ENCODE data around the gene AHNAK. TPM values are rescaled to one million over a fixed set of nuclear protein-coding genes. Genes with fewer than 3 reads are reported as not detected.
A peak's percentile ranks its signal among the peaks of the same experiment; 100 is the strongest.

The AHNAK gene
- total and polyA plus RNA-seq, 2 donors (not counting 3 experiments of a cell fraction or from before 2014, with no cell fraction given), result 35.2 to 436 TPM

- Histone ChIP-seq H3K36me3 (ENCODE audit: control insufficient read depth in 2 of 2, extremely low read depth in 1 of 2, insufficient read depth in 2 of 2, low read length in 2 of 2) (no peaks in the 10 kb centered on the region), H2AFZ (ENCODE audit: low read depth, low read length) (peak overlapping the region; percentile 78), H3K4me1 (ENCODE audit: control insufficient read depth, extremely low read depth, insufficient read depth, low read length) (peaks cover 3% of the 10 kb centered on the region), H3K4me2 (ENCODE audit: insufficient read depth, low read length) (peak overlapping the region; percentile 57), H3K9ac (replicated peaks; ENCODE audit: extremely low read depth, insufficient read depth, low read length) (peak overlapping the region; percentile 12), H3K79me2 (ENCODE audit: control insufficient read depth, insufficient read depth, low read length) (no peaks in the 10 kb centered on the region), H3K9me3 (replicated peaks; ENCODE audit: control insufficient read depth, insufficient read depth, low read length) (no peaks in the 10 kb centered on the region), H3K27ac (ENCODE audit: insufficient read depth, low read depth, low read length) (no peak overlapping the region), H4K20me1 (replicated peaks; ENCODE audit: control insufficient read depth, extremely low read depth, insufficient read depth, low read length) (no peaks in the 10 kb centered on the region), H3K27me3 (ENCODE audit: control insufficient read depth in 2 of 2, insufficient read depth in 2 of 2, low read length in 2 of 2) (no peaks in the 10 kb centered on the region), H3K4me3 (replicated peaks in 1 of 3; ENCODE audit: insufficient read depth in 1 of 3, low read depth in 1 of 3, low read length in 3 of 3) (peak overlapping the region in 1 of 3 experiments; percentile 16), H3K9me1 (replicated peaks; ENCODE audit: control insufficient read depth, extremely low read depth, insufficient read depth, low read length) (no peaks in the 10 kb centered on the region)
- FAIRE-seq, result peak; percentile 94
- CTCF ChIA-PET, result interaction anchor here (1.0 to 9.4 kb wide), 10 partner anchors 8 to 84 kb away, joined by 3 to 64 read pairs (median 4); no protein-coding TSS in a partner anchor
- no peak for TF ChIP-seq FOS (IDR thresholded peaks at IDR 0.05; ENCODE audit: borderline replicate concordance, insufficient read depth, low read length)
- TF ChIP-seq POLR2AphosphoS5 (IDR thresholded peaks at IDR 0.05; ENCODE audit: insufficient read depth, low read depth, low read length), result no peak
- TF ChIP-seq MYC (IDR thresholded peaks at IDR 0.05; ENCODE audit: low read depth, low read length), result no peak
- TF ChIP-seq, protein P1, sequence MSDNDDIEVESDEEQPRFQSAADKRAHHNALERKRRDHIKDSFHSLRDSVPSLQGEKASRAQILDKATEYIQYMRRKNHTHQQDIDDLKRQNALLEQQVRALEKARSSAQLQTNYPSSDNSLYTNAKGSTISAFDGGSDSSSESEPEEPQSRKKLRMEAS (IDR thresholded peaks at IDR 0.05; ENCODE audit: insufficient read depth, insufficient read length), result peak; percentile 70
- TF ChIP-seq JUN (IDR thresholded peaks at IDR 0.05; ENCODE audit: borderline replicate concordance, insufficient read depth, insufficient read length, low read depth), result no peak
- TF ChIP-seq GATA2 (IDR thresholded peaks at IDR 0.05; ENCODE audit: insufficient read depth, insufficient read length, low read depth, low read length), result peak; percentile 81
- TF ChIP-seq POLR2A (IDR thresholded peaks at IDR 0.05; ENCODE audit: low read depth, low read length), result no peak
- no peak for TF ChIP-seq EZH2 (IDR thresholded peaks at IDR 0.05; ENCODE audit: borderline replicate concordance, low read depth, low read length, severe bottlenecking)
- peak; percentile 69 to 81 for TF ChIP-seq CTCF (IDR thresholded peaks at IDR 0.05; ENCODE audit: extremely low read depth in 1 of 2, insufficient read depth in 1 of 2, low read depth in 1 of 2, low read length in 2 of 2)
- POLR2A ChIA-PET, result no interaction called here
- BruUV-seq (replicated peaks), result no TSS peak
- intact Hi-C loops (cut with micrococcal nuclease), result loop anchor here (1.0 to 2.0 kb wide), 2 partner anchors 11 to 36 kb away; no protein-coding TSS in a partner anchor
- dilution Hi-C loops (cut with MboI; ENCODE audit: extremely low pct_ligation_motif_present, low sequenced_read_pairs), result no loop called here
- peak; percentile 86 for DNase-seq (ENCODE audit: low read depth, low spot score)
Measured at GRCh38 chr11:62508336-62509058, 38.1 kb downstream of the AHNAK start.
